BLaER1 (cell line): ENCODE results near the gene USP6NL.
A peak's percentile ranks its signal among the peaks of the same experiment; 100 is the strongest.

Experiments
- H3K27ac ChIP-seq: shearing (Covaris generic); formaldehyde crosslinking; 2 replicates; pipeline ENCODE4 v1.8.1; 2022
- H3K27me3 ChIP-seq: shearing (Covaris generic); formaldehyde crosslinking; 2 replicates; pipeline ENCODE4 v1.8.1; 2022
- H3K36me3 ChIP-seq: shearing (Covaris generic); formaldehyde crosslinking; 2 replicates; pipeline ENCODE4 v1.8.1; 2022
- H3K4me1 ChIP-seq: shearing (Covaris generic); formaldehyde crosslinking; 2 replicates; pipeline ENCODE4 v1.8.1; 2022
- H3K4me2 ChIP-seq: shearing (Covaris generic); formaldehyde crosslinking; 2 replicates; pipeline ENCODE4 v1.8.1; 2022
- H3K4me3 ChIP-seq: shearing (Covaris generic); formaldehyde crosslinking; 2 replicates; pipeline ENCODE4 v1.8.1; 2022
- H3K9ac ChIP-seq: shearing (Covaris generic); formaldehyde crosslinking; 2 replicates; pipeline ENCODE4 v1.8.1; 2022
- H3K9me3 ChIP-seq: shearing (Covaris generic); formaldehyde crosslinking; 2 replicates; pipeline ENCODE4 v1.8.1; 2022
- H4K20me1 ChIP-seq: shearing (Covaris generic); formaldehyde crosslinking; 2 replicates; pipeline ENCODE4 v1.8.1; 2022
- Cebpa-rat ChIP-seq: shearing (Covaris generic); IDR thresholded peaks from 2 replicates; pipeline ENCODE4 v1.8.1; 2022

USP6NL gene

DNA sequence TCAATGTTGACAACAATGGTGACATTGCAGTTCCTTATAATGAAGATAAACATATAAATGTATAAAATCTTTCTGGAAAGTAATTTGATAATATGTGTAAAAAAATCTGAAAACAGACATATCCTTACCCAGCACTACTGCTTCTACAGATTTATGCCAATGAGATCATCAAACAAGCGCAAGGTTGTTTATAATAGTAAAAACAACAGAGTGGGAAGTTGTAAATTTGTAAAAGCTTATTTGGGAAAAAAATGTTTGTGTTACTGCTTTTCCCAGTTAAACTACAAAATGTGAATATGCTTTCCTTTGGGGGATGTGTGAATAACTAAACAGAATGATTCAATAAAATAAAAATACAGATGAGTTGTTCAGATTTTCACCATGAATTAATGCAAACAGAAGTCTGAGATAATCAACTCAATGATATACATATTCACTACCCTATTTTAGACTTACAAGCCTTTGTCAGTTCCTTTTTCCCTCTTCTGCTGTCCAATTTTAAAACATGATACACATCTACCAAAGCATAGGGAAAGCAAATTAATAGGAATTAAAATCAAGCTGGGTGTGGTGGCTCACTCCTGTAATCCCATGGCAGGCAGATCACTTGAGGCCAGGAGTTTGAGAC lies 82.1 kb downstream of the USP6NL start:
- peaks cover 55% of the 10 kb centered on the region; the same call in 1 of the 2 replicates for H4K20me1 ChIP-seq
- no peak overlapping the region for H3K27ac ChIP-seq
- no peak overlapping the region for H3K9ac ChIP-seq
- H3K4me3 ChIP-seq: no peak overlapping the region
- peak overlapping the region; percentile 72 for H3K4me2 ChIP-seq
- peaks cover 20% of the 10 kb centered on the region for H3K36me3 ChIP-seq
- no peak for TF ChIP-seq Cebpa-rat
- no peaks in the 10 kb centered on the region for H3K27me3 ChIP-seq
- no peaks in the 10 kb centered on the region for H3K9me3 ChIP-seq
- peaks cover 65% of the 10 kb centered on the region for H3K4me1 ChIP-seq

DNA sequence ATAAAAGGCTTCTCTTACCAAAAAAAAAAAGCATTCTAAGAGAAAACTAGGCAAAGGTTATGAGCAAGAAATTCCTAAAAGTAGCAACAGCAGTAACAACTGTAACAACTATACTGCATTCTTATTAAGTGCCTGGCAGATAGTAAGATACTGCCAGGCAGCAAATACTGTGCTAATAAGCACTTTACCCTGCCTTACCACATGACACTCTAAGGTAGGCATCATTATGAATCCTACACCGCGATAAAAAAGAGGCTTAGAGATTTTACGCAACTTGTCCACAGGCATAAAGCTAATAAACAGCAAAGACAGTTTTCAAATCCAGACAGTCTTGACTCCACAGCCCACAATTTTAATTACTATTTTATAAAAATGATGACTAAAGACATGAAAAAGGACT lies 83.2 kb downstream of the USP6NL start:
- H3K27me3 ChIP-seq: no peaks in the 10 kb centered on the region
- no peak for TF ChIP-seq Cebpa-rat
- H3K4me2 ChIP-seq: peak overlapping the region; percentile 72
- peaks cover 27% of the 10 kb centered on the region for H3K36me3 ChIP-seq
- H4K20me1 ChIP-seq: peaks cover 44% of the 10 kb centered on the region; the same call in 1 of the 2 replicates
- H3K9ac ChIP-seq: no peak overlapping the region
- no peaks in the 10 kb centered on the region for H3K9me3 ChIP-seq
- no peak overlapping the region for H3K27ac ChIP-seq
- H3K4me3 ChIP-seq: no peak overlapping the region
- peaks cover 54% of the 10 kb centered on the region for H3K4me1 ChIP-seq

DNA sequence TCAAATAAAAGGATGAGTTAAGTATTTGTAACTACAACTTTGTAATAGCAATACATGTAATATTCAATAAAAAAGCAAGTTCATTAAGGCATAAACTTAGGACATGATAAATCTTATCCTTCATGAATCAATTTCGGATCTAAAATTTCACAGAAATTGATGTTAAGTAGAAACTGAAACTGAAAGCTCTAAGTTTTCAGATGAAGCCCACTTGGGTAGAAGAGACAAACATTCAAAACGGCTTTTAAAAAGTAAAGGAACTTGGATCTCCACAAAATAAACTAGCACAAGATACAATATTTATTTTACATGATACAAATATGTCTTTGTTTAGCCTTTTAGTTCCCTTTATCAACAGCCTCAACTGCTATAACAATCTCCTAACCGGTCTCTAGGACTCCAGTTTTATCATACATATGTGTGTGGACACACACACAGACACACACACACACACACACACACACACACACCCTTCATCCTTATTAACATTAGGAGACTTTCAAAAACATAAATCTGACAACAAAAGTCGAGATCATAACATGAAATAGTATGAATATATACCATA lies 83.7 kb downstream of the USP6NL start:
- no peaks in the 10 kb centered on the region for H3K27me3 ChIP-seq
- peak overlapping the region; percentile 39 for H3K4me3 ChIP-seq
- peak overlapping the region; percentile 72 for H3K4me2 ChIP-seq
- no peaks in the 10 kb centered on the region for H3K9me3 ChIP-seq
- peaks cover 39% of the 10 kb centered on the region; the same call in 1 of the 2 replicates for H4K20me1 ChIP-seq
- H3K9ac ChIP-seq: peak overlapping the region; percentile 43; the same call in 1 of the 2 replicates
- peaks cover 31% of the 10 kb centered on the region for H3K36me3 ChIP-seq
- peaks cover 49% of the 10 kb centered on the region for H3K4me1 ChIP-seq
- TF ChIP-seq Cebpa-rat: no peak
- 0 out of 2 replicates have a peak overlapping the region, but pooled peaks have one; percentile 36 for H3K27ac ChIP-seq

DNA sequence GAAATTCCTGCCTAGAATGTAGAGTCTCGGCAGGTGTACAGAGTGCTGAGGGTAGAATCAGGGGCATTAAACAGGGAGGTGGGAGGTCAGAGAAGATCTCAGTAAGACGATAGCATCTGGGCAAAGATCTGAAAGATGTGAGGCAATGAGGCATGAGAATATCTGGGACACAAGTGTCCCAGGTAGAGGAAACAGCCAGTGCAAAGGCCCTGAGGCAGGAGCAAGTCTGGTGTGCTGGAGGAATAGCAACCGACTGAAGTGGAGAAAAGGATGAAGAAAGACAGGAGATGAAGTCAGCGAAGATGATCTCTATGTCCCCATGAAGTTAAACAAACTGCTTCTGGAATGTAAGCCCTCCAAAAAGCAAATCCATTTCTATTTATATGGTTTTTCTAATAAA lies 84.4 kb downstream of the USP6NL start:
- Histone ChIP-seq H3K9me3 (no peaks in the 10 kb centered on the region), H3K27ac (no peak overlapping the region), H3K4me1 (peaks cover 42% of the 10 kb centered on the region), H3K4me3 (no peak overlapping the region), H3K9ac (no peak overlapping the region), H4K20me1 (peaks cover 33% of the 10 kb centered on the region; the same call in 1 of the 2 replicates), H3K27me3 (no peaks in the 10 kb centered on the region), H3K36me3 (peaks cover 36% of the 10 kb centered on the region), H3K4me2 (no peak overlapping the region)
- no peak for TF ChIP-seq Cebpa-rat

DNA sequence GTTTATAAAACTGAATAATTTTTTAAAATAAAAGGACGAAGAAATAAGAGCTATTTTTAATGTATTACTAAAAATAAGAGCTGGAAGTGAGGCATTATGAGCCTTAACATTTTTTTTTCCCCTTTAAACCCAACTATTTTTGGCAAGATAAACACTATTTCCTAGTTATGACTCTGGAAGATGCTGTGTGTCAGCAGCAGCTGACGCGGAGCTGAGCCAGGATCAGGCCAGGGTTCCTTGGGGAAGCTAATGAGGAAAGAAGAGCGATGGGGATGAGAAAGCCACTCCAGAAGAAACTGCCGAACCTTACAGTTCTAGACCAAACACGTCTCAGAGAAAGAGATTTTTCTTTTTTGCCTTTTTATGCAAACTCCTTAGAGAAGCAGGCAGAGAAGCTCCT lies 85.9 kb downstream of the USP6NL start:
- TF ChIP-seq Cebpa-rat: no peak
- Histone ChIP-seq H3K4me1 (peaks cover 30% of the 10 kb centered on the region), H3K4me3 (no peak overlapping the region), H3K27ac (no peak overlapping the region), H3K9me3 (no peaks in the 10 kb centered on the region), H3K27me3 (no peaks in the 10 kb centered on the region), H3K9ac (no peak overlapping the region), H3K4me2 (no peak overlapping the region), H4K20me1 (peaks cover 25% of the 10 kb centered on the region; the same call in 1 of the 2 replicates), H3K36me3 (peaks cover 39% of the 10 kb centered on the region)

DNA sequence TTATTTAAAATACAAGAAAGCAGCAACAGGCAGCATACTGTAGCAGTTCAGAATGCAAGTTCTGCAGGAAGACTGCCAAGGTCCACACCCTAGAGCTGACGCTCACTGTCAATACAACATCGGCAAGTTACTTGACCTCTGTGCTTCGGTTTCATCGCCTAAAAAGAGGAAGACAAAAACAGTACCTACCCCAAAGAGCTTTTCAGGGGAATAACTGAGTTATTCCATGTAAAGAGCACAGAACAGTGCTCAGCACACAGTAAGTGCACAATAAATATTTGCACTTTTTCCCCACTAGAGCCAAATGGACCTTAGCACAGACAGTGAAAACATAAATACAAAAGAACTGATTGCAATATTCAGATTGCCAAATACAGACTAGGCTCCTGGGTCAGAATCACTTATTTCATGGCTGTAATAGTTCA lies 88.6 kb downstream of the USP6NL start:
- H3K4me3 ChIP-seq: no peak overlapping the region
- H4K20me1 ChIP-seq: peaks cover 12% of the 10 kb centered on the region; the same call in 1 of the 2 replicates
- peaks cover 8% of the 10 kb centered on the region for H3K4me1 ChIP-seq
- H3K27ac ChIP-seq: no peak overlapping the region
- no peaks in the 10 kb centered on the region for H3K27me3 ChIP-seq
- no peaks in the 10 kb centered on the region for H3K9me3 ChIP-seq
- no peak for TF ChIP-seq Cebpa-rat
- H3K9ac ChIP-seq: no peak overlapping the region
- no peak overlapping the region for H3K4me2 ChIP-seq
- peaks cover 57% of the 10 kb centered on the region for H3K36me3 ChIP-seq

DNA sequence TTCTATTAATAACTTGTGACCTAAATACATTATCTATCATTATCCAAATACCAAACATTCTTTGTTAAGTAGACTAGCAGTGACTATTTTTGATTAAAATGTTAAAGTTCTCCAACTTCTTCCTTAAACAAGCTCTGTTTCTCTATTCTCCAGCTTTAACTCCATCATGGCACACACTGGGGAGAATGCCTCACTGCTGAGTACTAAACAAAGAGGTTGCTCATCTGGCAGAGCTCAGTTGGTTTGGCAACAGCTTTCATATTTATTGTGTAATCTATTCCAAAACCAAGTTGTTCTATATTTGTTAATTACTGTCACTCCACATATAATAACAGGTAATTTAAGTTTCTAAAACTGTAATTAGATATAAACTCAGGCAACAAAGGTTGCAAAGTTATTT lies 89.6 kb downstream of the USP6NL start:
- TF ChIP-seq Cebpa-rat: no peak

DNA sequence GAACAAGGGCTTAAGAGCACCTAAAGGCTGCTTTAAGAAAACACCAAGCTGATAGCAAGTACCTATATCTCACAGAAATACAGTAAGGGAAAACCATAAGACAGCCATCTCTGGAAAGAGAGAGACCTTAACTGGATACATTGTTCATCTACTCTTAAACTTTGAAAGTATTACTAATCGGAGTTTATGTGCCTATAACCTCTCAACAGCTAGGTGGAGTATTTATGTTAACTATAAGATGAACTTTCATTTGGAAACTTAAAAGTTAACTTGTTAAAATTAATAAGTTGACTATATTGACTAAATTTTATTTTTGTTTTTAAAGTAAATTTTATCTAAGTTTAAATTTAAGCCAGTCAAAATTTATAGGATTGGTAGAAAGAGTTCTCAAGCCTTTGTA lies 90.6 kb downstream of the USP6NL start:
- no peak for TF ChIP-seq Cebpa-rat
- H3K36me3 ChIP-seq: peaks cover 44% of the 10 kb centered on the region
- H4K20me1 ChIP-seq: peaks cover 20% of the 10 kb centered on the region
- H3K4me2 ChIP-seq: no peak overlapping the region
- H3K27ac ChIP-seq: no peak overlapping the region
- peaks cover 15% of the 10 kb centered on the region for H3K4me1 ChIP-seq
- H3K9ac ChIP-seq: no peak overlapping the region
- no peaks in the 10 kb centered on the region for H3K9me3 ChIP-seq
- no peak overlapping the region for H3K4me3 ChIP-seq
- H3K27me3 ChIP-seq: no peaks in the 10 kb centered on the region

More for the DNA sequence above, 89.6 kb downstream of the USP6NL start:
- Histone ChIP-seq H3K27ac (no peak overlapping the region), H3K4me3 (no peak overlapping the region), H3K4me2 (no peak overlapping the region), H4K20me1 (peaks cover 14% of the 10 kb centered on the region; the same call in 1 of the 2 replicates), H3K9ac (no peak overlapping the region), H3K27me3 (no peaks in the 10 kb centered on the region), H3K4me1 (peaks cover 6% of the 10 kb centered on the region), H3K36me3 (peaks cover 52% of the 10 kb centered on the region), H3K9me3 (no peaks in the 10 kb centered on the region)

DNA sequence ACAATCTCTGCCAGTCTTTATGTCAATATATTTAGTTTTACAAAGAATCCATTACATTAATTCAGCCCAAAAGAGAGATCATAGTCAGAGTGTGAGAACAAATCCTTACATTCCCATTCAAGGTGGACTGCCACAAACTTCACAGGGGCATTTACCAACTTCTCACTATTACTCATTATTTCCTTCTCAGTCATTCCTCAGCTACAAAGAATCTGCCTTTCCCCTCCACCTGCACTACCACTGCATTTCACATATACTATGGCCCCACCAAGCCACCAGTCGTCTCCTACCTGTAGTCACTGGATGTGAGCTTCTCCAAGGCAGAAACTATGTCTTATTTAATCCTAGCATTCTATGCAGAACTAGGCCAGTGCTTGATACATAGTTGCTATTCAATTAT lies 94.3 kb downstream of the USP6NL start:
- no peak overlapping the region for H3K27ac ChIP-seq

DNA sequence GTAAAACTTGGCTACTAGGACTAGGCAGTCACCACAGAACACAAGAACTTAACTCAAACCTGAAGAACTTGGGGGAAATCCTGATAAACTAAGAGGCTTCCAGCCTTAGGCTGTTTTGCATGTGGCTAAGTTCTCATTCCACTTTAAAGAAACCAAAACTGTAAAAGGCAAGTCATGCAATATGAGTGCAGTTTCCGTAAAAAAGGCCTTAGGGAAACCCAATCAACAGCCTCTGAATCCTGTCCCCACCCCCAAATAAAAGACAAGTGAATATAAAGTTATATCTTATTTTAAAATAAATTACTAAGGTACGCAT lies 95.1 kb downstream of the USP6NL start:
- H3K27me3 ChIP-seq: no peaks in the 10 kb centered on the region
- no peak overlapping the region for H3K9ac ChIP-seq
- no peak overlapping the region for H3K4me3 ChIP-seq
- peak overlapping the region; percentile 46 for H3K4me2 ChIP-seq
- peaks cover 17% of the 10 kb centered on the region for H3K4me1 ChIP-seq
- H3K36me3 ChIP-seq: peaks cover 32% of the 10 kb centered on the region
- no peak for TF ChIP-seq Cebpa-rat
- peaks cover 20% of the 10 kb centered on the region for H4K20me1 ChIP-seq
- H3K27ac ChIP-seq: no peak overlapping the region
- no peaks in the 10 kb centered on the region for H3K9me3 ChIP-seq

More for the DNA sequence above, 94.3 kb downstream of the USP6NL start:
- H3K4me1 ChIP-seq: peaks cover 17% of the 10 kb centered on the region
- H3K4me2 ChIP-seq: peak overlapping the region; percentile 3; the same call in 1 of the 2 replicates
- H3K27me3 ChIP-seq: no peaks in the 10 kb centered on the region
- peaks cover 20% of the 10 kb centered on the region for H4K20me1 ChIP-seq
- peaks cover 32% of the 10 kb centered on the region for H3K36me3 ChIP-seq
- H3K9me3 ChIP-seq: no peaks in the 10 kb centered on the region
- TF ChIP-seq Cebpa-rat: no peak
- no peak overlapping the region for H3K9ac ChIP-seq
- no peak overlapping the region for H3K4me3 ChIP-seq
